ENCODE data around the gene CHD2.

Gene CHD2

DNA sequence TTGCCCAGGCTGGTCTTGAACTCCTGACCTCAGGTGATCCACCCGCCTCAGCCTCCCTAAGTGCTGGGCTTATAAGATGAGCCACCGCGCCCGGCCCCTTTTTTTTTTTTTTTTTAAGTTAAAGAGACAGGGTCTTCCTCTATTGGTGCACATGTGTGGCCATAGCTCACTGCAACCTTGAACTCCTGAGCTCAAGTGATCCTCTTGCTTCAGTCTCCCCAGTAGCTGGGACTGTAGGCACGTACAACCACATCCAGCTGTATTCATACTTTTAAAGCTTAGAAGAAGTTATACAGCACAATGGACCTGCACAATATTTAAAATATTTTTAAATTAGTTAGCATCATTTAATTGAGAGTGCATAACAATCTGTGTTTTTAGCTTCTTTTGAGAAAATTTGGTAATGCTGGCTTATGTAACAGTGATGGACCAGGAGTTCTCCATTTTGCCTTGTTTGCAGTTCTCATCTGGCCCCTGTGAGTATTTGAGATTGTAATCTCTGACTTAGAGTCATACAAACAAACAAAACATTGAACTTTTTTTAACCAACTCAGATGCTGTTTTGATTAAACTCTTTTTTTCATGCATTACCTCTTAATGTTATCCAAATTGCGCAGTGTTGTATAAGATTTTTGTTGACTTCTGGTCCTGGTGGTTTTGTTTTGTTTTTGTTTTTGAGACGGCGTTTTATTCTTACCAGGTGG is 33.0 kb downstream of the CHD2 start:
- no peak for DNase-seq

DNA sequence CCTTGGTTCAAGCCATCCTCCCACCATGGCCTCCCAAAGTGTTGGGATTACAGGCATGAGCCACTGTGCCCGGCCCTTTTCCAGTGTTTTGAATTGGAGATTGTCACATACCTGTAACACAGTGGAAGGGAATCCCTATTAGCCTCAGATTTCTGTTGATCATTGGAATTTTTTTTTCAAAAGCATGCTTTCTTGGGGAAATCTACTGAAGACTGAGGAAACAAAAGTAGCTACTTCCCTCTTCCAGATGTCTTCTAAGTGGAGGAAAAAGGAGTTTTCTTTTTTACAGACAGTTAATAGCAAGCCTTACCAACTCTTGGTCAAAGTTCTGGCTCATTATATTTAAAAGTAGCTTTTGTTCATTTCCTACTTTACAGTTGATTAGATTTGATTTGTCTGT is 33.7 kb downstream of the CHD2 start:
- no peak for DNase-seq

DNA sequence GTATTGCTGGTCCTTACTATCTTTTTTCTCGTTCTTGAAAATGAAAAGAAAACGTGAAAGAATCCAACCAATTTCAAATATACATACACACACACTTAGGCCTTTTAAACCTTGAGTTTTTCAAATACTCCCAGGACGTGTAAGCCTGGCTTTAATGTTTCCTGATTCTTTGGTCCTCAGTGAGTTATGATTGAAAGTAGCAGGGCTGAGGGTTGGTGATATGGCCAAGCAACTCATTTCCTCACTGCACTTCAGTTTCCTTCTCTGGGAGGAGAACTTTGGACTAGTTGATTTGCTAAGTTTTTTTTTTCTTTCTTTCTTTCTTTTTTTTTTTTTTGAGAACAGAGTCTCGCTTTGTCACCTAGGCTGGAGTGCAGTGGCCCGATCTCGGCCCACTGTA is 34.6 kb downstream of the CHD2 start:
- DNase-seq = no peak

DNA sequence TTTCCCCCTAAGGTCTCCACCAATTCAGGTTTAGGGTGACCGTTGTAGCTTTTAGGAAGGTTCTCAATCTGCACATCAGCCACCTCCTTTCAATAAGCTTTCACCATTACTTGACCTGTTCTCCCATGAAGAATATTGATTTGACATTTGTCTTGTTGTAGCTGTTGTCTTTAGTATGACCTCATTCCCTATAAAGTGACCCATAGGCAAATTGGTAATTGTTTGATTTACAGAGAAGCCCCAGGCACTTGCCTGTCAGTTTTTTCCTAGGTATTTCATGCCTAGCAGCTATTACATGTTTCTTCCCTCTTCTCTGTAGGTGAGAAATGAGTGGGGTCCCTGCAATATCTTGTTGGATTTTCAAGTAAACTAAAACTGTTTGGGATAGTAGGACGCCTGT is 36.0 kb downstream of the CHD2 start:
- DNase-seq = no peak

DNA sequence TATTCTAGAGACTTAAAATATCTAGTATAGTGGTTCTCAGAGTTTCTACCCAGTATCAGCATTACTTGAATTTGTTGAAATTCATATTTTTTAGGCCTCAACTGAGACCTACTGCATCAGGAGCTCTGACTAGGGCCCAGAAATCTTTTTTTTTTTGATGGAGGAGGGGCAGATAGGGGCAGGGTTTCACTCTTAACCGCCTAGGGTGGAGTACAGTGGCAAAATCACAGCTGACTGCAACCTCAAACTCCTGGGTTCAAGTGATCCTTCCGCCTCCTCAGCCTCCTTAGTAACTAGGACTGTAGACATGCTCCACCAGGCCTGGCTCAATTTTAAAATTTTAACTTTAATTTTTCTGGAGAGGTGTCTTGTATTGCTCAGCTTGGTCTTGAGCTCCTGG is 36.6 kb downstream of the CHD2 start:
- no peak for DNase-seq

DNA sequence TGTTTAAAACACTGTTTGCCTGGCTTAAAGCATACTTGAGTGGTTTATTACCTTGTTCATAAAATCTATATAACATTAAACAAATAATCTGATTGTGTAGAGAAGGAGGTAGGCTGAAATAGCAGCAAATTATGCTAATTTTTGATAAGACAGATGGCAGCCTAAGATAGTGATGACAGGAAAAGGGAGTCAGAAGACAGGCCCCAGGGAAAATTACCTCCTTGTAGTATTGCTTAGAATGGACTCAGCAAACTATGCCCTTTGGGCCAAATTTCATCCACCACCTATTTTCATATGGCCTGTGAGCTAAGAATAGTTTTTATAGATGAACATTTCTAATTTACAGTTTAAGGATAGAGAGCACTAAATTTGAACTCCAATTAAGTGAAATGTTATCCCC is 37.8 kb downstream of the CHD2 start:
- no peak for DNase-seq

DNA sequence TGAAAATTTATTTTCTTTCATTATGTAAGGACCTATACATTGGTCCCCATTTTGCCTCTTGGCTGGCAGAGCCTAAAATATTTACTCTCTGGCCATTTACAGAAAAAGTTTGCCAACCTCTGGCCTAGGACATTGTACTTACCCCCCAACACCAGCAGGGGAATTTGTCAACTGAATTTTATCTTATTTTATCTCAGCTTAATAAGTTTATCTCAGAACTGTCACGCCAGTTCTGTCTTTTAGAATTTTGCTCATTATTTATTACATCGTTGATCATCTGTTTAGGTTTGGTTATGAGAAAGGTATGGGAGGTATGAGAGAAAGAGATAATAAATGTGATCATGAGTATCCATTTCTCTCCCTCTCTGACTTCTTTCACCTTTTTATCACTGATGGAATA is 38.3 kb downstream of the CHD2 start:
- no peak for DNase-seq

DNA sequence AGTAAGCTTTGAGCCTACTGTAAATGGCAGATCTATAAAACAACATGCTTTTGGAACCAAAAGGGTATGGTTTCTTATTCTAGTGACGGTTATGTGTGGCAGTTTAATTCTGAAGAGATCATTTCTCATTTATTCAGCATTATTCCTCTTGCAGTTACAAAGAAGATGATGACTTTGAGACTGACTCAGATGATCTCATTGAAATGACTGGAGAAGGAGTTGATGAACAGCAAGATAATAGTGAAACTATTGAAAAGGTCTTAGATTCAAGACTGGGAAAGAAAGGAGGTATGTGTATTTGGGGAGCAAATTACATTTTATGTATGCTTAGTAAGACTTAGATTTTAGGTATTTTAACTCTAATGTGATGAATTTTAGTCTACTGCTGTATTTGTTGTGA is 41.5 kb downstream of the CHD2 start:
- DNase-seq = no peak

DNA sequence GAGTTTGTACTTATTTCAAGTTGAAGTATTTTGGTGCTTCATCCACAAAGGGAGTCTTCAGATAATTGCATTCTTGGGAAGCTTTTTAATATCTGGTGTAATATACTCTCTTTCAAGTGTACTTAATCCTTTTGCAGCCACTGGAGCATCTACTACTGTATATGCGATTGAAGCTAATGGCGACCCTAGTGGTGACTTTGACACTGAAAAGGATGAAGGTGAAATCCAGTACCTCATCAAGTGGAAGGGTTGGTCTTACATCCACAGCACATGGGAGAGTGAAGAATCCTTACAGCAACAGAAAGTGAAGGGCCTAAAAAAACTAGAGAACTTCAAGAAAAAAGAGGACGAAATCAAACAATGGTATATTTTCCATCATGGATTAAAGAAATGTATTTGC is 42.6 kb downstream of the CHD2 start:
- no peak for DNase-seq

DNA sequence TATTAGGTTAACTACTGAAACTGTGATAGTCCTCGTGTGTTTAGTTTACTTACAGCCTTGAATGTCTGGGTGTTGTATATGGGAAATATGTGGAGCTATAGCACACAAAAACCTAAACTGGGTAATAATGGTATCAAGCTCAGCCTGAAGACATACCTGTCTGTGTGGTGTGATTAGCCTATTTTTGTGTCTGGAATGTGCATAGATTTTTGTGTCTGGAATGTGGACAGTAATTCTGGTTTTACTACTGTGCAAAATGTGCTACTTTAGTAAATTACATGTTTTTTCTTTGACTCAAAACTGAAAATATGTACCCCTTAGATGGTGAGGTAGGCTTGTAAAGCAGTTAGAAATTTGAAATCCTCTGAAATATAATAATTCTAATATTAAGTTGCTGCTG is 43.5 kb downstream of the CHD2 start:
- DNase-seq = no peak

DNA sequence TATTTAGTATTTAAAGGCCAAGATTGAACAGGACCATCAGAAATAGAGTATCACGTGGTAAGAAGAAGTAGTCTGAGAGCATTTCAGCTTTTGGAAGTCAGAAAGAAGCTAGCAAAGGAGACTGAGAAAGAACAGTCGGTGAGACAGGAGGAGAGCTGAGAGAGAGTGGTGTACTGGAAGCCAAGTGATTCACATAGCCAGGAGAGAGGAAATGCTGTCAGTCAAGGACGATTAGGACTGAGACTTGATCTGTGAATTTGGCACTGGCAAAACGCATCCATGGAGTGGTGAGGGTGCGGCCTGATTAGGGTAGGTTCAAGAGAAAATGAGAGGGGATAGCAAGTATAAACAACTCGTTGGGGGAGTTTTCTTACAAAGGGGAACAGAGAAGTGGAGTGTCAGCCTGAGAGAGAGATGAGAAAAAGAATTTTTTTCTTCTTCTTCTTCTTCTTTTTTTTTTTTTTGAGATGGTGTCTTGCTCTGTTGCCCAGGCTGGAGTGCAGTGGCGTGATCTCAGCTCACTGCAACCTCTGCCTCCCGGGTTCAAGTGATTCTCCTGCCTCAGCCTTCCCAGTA is 44.9 kb downstream of the CHD2 start:
- no peak for DNase-seq

DNA sequence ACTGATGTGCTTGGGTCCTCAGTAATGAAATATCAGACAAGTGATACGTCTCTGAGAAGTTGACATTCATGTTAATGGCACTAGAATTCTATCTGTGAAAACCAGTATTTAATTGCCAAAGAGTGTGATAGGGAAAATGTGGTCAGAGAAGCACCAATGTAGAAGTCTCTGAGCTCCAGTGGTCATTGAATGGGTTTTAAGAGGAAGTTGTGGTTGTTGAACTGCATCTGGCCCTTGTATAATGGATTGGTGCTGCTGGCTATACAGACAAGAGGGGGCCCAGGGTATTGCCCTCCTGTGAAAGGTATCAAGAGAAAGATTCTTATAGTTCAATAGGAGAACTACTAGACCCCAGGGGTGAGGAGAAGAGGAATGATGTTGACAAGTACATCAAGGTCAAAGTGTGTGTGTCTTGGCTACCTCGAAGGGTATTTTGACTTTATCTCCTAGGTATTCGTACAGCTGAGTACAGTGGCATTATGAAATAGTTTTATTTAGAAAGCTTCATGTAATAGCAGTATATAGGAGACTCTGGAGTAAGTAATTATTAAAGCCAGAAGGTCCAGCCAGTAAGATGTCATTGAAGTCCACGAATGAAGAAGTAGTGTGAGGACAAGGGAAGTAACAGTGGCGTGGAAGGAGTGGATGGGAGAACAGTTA is 47.1 kb downstream of the CHD2 start:
- DNase-seq = no peak

DNA sequence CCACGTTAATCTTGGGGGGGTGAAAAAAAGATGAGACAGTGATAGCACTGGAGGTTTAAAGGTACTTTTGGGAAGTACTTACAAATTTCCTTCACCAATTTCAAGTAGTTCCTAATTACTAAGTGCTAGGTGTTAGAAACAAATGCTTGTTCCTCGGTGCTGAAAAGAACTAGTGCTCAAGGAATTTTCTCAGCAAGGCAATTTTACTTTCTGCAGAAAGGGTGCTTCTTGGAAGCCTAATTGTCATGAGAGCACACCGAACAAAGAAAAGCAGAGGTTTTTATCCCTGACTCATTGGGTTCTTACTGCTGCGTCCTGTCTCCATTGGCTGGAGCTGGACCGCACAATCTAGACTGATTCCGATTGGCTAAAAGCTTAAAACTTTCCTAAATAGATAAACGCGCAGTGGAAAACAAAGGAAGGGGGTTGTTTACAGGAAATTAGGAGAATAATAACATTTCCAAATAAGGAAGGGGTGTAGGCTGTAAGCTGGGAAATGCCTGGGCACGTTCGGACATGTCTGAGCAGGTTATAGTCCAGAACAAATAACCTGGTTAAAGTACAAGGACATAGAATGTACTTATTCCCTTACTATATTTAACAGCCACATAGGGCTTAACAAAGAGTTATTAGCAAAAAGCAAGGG is 49.6 kb downstream of the CHD2 start:
- no peak for DNase-seq

DNA sequence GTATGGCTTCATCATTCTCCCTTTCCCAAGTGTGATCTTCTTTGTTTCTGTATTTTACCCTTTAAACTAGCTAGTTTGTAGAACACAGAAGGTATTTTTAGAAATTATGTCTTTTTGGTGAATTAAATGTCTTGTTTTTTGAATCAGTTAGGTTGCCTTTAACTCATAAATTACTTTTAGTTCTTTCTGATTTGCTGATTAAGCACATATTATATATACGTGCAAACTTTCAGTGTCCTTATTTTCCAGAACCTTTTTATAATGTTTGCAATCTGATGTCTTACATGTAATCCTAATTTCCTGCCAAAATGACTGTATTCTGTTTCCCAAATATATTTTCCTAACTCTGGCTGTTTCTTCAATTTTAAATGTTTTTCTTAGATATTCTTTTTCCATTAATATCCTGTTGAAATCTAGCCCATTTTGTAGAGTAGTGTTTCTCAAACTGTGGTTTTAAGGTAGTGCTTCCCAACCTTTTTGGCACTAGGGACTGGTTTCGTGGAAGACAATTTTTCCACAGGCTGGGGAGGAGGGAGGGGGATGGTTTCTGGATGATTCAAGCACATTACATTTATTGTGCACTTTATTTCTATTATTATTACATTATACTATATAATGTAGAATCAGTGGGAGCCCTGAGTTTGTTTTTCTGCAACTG is 51.8 kb downstream of the CHD2 start:
- no peak for DNase-seq

DNA sequence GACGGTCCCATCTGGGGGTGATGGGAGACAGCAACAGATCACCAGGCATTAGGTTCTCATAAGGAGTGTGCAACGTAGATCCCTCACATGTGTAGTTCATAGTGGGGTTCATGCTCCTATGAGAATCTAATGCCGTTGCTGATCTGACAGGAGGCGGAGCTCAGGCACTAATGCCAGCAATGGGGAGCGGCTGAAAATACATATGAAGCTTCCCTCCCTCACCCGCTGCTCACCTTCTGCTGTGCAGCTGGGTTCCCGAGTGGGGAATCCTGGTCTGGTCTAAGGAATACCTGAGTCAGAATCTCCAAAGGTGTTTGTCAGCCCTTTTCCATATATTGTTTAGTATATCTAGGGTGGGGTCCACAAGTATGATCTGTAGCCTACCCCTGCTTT is 52.3 kb downstream of the CHD2 start:
- no peak for DNase-seq

DNA sequence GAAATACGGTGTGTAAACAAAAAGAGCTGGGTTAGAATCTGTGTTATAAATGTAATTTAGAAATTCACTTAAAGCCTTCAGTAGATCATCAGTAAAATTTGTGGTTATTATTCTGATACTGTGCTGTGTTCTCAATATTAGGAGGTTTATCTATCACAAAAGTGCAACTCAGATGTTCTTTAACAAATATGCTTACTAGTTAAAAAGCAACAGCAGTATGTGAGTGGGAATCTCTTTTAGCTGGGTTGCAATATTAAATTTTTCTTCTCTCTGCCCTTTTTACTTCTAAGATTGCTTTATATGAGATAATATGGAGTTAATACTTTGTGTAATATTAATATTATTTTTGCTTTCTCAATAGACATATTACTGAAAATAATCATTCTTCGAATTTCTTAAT is 53.4 kb downstream of the CHD2 start:
- DNase-seq = no peak

DNA sequence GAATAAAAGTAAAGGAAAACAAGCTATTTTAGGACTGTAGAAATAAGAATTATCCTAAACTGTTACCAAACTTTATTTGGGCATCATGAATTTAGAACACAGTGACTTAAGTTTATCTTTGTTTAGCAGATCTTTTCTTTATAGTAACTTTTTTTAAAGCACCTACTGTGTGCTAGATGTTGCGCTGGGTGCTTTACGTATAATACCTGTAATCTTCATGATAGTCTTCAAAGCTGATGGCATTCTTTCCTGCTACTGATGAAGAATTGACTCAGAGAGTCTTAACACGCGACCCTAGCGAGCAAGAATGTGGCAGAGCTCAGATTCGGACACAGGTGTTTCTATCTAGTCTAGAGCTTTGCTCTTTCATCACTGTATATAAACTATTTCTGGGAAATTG is 53.9 kb downstream of the CHD2 start:
- no peak for DNase-seq

DNA sequence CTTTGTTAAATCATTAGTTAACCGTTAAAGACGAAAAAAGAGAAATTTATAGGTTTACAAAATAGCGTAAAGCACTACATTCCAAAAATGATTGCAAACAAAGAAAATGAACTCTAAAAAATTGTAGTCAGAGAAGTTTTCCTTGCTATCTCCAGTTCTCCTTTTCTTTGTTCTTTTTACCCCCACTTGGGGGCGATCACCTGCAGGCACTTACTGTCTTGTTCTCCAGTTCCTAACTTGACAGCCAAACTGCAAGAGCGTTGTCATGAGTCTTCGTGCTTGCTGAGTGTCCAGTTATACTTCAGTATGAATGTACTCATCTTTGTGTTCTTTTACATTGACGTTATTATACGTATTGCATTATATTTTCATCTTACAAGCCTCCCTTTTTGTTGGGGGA is 54.5 kb downstream of the CHD2 start:
- no peak for DNase-seq

DNA sequence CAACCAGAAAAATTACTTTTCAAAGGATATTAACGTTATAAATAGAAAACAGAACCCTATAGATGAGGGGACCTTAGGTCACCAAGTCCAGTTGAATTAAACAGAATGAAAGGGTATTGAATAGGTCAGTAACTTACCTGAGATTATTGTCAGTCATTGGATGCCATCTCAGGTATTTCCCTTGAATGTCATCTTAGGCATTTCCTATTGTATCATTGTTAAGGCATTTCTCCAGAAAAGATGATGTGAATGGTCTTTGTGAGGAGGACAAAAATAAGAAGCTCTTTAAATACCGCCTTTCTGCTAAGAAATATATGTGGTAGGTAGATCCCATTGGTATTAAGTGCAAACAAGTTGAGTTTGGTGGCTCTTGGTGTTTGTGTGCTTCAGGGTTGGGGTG is 55.6 kb downstream of the CHD2 start:
- no peak for DNase-seq

DNA sequence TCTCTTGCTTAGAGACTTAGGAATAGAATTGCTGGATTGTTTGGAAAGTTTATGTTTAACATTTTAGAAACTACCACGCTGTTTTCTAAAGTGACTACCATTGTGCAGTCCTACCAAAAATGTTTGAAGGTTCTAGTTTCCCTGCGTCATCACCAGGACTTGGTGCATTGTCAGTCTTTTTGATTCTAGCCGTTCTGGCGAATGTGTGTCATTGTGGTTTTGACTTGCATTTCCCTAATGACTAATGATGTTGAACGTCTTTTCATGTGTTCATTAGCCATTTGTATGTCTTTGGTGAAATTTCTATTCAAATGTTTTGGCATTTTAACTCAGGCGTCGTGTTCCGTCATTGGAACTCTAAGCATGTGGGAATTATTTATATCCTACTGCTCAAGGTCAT is 58.0 kb downstream of the CHD2 start:
- DNase-seq = no peak

DNA sequence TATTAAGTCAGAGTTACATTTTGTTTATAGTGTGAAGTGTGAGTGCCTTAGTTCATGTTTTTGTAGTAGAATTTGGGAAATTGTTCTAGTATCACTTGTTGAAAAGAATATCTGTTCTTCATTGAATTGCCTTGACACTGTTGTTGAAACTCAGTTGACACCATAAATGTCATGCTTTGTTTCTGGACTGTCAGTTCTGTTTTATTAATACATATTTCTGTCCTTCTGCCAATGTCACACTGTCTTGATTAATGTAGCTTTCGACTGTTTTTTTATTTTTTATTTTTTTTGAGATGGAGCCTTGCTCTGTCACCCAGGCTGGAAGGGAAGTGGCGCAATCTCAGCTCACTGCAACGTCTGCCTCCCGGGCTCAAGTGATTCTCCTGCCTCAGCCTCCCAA is 59.1 kb downstream of the CHD2 start:
- no peak for DNase-seq

DNA sequence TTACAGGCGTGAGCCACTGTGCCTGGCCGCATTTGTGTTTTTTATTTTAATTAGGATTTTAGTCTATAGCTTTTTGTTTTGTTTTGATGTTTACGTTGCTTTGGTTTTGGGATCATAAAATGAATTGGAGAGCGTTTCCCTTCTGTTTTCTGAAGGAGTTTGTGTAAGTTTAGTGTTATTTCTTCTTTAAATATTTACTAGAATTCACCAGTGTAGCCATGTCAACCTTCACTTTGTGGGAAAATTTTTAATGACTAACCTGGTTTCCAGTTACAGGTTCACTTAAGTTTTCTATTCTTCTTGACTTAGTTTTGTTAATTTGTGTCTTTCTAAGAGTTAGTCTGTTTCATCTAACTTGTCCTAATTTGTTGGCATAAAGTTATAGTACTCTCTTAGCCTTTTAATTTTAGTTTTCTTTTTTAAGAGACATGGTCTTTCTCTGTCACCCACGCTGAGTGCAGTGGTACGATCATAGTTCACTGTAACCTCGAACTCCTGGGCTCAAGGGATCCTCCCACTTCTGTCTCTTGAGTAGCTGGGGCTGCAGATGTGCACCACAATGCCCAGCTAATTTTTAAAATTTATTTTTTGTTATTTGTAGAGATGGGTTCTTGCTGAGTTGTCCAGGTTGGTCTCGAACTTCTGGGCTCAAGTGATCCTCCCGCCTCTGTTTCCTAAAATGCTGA is 61.0 kb downstream of the CHD2 start:
- no peak for DNase-seq

DNA sequence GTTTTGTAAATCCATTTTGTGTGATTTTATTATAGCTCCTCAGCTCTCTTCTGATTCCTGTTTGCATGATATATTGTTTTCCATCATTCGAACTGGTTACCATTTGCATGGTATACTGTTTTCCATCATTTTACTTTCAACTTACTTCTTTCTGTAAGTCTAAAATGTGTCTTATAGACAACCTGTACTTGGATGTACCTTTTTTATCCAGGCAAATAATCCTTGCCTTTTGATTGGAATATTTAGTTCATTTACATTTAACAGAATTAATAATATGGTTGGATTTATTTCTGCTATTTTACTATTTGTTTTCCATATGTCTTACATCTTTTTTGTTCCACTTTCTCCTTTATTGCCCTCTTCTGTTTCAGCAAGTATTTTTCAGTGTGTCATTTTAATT is 62.8 kb downstream of the CHD2 start:
- no peak for DNase-seq
